GM12864 (cell line): ENCODE results near the gene CELA2B.
A peak's percentile ranks its signal among the peaks of the same experiment; 100 is the strongest.

ENCODE experiments used
- DNase-seq: peaks from one replicate; pipeline ENCODE4 v3.0.0-alpha.2; 2011; ENCODE audit warnings: low read depth
- H3K4me3 ChIP-seq: 2 replicates; pipeline ENCODE4 v1.5.1; 2011; ENCODE audit warnings: mild to moderate bottlenecking, low read depth, low read length, control low read depth
- TF ChIP-seq, protein P1 (sequence below): IDR thresholded peaks from 2 replicates; pipeline ENCODE4 v1.5.1; 2011; ENCODE audit warnings: low read depth, mild to moderate bottlenecking, moderate library complexity, low read length, control low read depth, inconsistent platforms; ENCODE audit errors: missing control alignments

Gene CELA2B

DNA sequence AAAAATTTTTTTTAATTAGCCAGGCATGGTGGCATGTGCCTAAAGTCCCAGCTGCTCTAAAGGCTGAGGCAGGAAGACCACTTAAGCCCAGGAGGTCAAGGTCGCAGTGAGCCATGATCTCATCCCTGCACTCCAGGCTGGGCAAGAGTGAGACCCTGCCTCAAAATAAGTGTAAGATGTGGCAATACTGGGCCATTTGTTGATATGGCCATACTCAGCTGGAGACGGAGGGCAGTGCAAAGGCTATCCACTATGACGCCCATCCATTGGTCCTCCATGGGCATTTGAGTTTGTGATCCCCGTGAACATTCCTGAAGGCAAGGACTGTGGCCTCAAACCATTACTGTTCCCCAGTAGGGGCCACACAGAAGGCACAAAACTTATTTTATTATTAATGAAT, 46.6 kb downstream of the CELA2B start:
- no peak overlapping the region for H3K4me3 ChIP-seq
- TF ChIP-seq, protein P1, sequence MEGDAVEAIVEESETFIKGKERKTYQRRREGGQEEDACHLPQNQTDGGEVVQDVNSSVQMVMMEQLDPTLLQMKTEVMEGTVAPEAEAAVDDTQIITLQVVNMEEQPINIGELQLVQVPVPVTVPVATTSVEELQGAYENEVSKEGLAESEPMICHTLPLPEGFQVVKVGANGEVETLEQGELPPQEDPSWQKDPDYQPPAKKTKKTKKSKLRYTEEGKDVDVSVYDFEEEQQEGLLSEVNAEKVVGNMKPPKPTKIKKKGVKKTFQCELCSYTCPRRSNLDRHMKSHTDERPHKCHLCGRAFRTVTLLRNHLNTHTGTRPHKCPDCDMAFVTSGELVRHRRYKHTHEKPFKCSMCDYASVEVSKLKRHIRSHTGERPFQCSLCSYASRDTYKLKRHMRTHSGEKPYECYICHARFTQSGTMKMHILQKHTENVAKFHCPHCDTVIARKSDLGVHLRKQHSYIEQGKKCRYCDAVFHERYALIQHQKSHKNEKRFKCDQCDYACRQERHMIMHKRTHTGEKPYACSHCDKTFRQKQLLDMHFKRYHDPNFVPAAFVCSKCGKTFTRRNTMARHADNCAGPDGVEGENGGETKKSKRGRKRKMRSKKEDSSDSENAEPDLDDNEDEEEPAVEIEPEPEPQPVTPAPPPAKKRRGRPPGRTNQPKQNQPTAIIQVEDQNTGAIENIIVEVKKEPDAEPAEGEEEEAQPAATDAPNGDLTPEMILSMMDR = no peak
- no peak for DNase-seq

DNA sequence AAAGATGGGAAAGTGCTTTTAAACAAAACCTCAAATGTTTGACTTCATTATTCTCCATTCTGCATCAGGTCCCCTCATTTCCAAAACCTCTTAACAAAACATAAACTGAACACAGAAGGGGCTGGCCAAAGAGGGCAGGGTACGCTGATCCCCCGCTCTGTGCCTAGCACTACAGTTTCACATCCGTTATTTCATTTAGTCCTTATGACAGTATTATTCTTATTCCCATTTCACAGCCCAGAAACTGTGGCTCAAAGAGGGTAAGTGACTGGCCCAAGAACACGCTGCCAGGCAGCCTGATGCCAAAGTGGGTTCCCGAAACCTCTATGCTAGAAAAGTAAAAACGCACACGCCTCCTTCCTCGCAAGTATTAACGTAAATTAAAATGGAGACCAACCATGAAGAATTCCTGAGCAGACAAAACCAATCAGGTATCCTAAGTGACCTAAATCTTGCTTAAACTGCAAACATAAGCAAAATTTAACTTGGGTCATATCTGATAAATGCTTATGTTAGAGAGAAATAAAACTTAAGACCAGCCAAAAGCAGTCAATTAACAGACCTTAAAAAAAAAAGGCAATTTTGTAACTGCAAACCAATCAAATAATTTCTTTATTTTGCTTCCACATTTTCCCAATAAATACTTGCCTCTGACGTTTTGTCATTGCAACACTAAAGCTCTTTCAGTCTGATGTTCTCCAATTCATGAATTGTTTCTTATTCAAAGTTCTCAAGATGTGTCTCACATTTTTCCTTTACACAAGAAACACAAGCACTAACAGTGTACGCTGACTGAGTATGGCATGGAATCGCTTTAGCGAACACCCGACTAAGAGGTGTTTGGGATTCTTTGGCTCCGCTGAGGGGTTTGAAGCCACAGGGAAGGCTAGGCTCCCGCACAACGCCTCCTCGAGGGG, 47.5 kb downstream of the CELA2B start:
- no peak for DNase-seq
- peak overlapping the region; percentile 86 for H3K4me3 ChIP-seq
- TF ChIP-seq, protein P1 = no peak

DNA sequence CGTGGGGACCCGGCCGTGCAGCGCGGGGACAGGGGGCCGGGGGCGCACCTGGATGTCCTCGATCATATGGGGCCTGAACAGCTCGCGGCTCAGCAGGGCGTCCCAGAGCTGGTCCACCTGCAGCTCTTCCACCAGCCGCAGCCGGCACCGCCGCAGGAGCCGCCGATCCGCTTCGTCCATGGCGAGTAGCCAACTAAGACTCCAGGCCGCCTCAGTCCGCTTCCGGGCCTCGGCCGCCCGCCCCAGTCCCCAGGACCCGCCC, 48.0 kb downstream of the CELA2B start, which contains the start of gene CASP9:
Gene CASP9, minus strand, starts transcription at position 195 of the 262 bp plus-strand sequence. Its CDS starts 15 bp downstream, at position 180.
- TF ChIP-seq, protein P1 = no peak
- H3K4me3 ChIP-seq = peak within 1 kb of the TSS; percentile 86
- DNase-seq = no peak

DNA sequence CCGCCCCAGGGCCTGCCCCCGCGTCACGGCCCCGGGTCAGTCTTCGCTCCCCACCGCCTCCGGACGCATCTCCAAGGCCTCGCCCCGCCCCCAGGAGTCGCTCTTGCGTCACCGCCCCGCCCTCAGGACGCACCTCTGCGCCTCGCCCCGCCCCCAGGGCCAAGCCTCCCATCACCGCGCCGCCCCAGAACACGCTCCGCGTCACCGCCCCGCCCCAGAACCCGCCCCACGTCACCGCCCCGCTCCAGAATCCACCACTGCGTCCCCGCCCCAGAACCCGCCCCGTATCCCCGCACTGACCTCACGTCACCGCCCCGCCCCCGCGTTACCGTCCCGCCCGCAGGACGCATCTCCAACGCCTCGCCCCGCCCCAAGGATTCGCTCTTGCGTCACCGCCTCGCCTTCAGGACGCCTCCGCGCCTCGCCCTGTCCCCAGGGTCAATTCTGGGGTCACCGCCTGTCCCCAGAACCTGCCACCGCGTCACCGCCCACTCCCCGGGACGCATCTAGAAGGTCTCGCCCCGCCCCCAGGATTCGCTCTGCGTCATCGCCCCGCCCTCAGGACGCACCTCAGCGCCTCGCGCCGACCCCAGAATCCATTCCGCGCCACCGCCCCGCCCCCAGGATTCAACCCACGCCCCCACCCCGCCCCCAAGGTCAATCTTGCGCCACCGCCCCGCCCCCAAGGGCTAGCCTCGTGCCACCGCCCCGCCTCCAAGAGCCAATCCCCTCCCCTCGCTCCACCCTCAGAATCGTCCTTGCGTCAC, 48.6 kb downstream of the CELA2B start:
- DNase-seq = peak; percentile 85

DNA sequence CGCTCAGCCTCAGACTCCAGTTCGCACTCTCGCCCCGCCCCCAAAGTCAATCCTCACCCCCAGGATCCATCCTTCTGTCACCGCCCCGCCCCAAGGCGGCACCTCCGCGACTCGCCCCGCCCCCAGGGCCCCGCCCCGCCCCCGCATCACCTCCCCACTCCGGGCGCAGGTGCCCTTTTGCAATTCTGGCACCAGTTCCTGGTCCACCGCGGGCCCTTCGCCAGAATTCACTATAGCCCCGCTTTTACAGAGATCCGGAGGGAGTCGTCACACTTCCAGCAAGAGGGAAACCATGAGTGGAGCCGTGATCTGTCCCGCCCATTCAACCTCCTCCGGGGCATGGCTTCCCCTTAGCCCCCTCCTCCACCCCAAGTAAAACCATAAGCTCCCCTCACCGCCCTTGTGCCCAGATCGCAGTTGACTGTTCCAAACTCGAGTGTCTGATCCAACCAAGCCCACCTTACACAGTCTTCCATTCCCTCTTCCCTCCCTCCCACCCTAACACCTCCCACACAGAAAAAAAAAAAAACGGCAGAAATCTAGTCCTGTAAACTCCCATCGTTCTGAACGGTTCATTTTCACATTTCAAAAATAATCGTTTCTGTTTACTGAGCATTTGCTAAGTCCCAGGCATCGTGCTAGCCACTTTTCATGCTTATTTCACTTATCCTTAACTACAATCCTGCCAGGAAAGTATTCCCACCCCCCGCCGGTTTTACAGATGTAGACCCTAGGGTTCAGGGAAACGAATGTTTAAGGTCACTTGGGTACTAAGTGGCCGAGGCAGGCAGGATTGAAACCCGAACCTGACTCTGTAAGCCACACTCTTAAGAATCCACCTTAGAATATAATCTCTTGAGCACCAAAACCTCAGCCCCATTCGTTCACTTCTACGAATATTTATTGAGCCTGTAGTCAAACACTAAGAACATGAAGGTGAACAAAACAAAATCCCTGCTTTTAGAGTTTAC, 49.4 kb downstream of the CELA2B start:
- DNase-seq = peak; percentile 92
- TF ChIP-seq, protein P1 = no peak
- H3K4me3 ChIP-seq = peak overlapping the region; percentile 84

More for the DNA sequence above, 48.6 kb downstream of the CELA2B start:
- peak overlapping the region; percentile 86 for H3K4me3 ChIP-seq
- TF ChIP-seq, protein P1 = no peak

DNA sequence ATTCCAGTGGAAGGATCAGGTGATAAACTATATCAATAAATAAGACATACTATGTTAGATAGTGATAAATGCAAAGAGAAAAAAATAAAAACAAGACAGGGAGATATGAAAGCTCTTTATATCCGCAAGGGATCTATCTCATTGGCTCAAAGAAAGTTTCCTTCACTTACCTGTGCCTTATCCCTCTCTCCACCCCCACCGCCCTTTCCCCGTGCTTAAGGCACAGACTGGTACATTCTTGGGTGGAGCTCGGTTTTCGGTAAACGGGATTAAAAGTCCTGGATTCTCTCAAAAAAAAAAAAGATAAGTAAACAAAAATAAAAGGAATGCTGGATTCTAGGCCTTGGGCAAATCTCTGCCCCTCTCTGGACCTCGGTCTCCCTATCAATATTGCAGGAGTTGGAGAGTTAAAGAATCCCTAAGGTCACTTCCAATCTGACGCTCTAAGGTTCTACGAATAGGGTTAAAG, 50.2 kb downstream of the CELA2B start:
- no peak for DNase-seq
- TF ChIP-seq, protein P1 = no peak
- peak overlapping the region; percentile 84 for H3K4me3 ChIP-seq
